K562 (cell line): ENCODE data around the gene GNG3. TPM values are rescaled to one million over a fixed set of nuclear protein-coding genes. Genes with fewer than 3 reads are reported as not detected.

Source experiments
- ATAC-seq: fragments of 200-7000 bp; cut with Tn5 transposase; 3 replicates; pipeline ENCODE4 v1.9.1; 2020; ENCODE audit warnings: moderate library complexity
- BruUV-seq: library from RNA; stranded (reverse); fragments of 400-500 nt; replicated peaks from 2 replicates; lab custom pipeline; 2021; lab: Mats Ljungman, UMichigan
- CTCF ChIA-PET: fragments of 300-600 bp; formaldehyde crosslinking; extraction: SDS; loops from one replicate; lab custom pipeline; 2021; ENCODE audit warnings: low intra/inter-chr PET ratio; lab: Yijun Ruan, JAX
- POLR2A ChIA-PET: fragments of 300-600, 350-650 bp; sonication (Branson Sonifier 250); formaldehyde crosslinking; extraction: SDS; loops from one replicate; lab custom pipeline; 2021; ENCODE audit warnings: antibody characterized with exemption, inconsistent platforms; lab: Yijun Ruan, JAX
- DNase-seq, 4 experiments: peaks; one replicate each; pipeline versions ENCODE4 v3.0.0 to v3.0.0-alpha.2; 2011 to 2018; ENCODE audit warnings: low spot score in 3 of 4, mixed read lengths in 3 of 4; ENCODE audit errors: extremely low read depth in 1 of 4
- FAIRE-seq: peaks from 2 replicates; lab custom pipeline; 2011; peaks lifted over from hg19 to GRCh38; lab: Jason Lieb, UNC
- H2AFZ ChIP-seq: 2 replicates; pipeline ENCODE4 v1.6.0; 2011; ENCODE audit warnings: low read depth, low read length, control low read depth, inconsistent platforms
- H3K27ac ChIP-seq: fragments of 200-600 bp; 3 replicates; pipeline ENCODE4 v1.8.0; 2011; ENCODE audit warnings: low read depth, mild to moderate bottlenecking, control low read depth, inconsistent platforms, low read length, moderate library complexity, mixed read lengths; ENCODE audit errors: extremely low read depth
- H3K27me3 ChIP-seq, 2 experiments: fragments of 300-600 bp in 1 of 2; 2 replicates in 1 of 2; 3 replicates in 1 of 2; pipeline versions ENCODE4 v1.6.0 to v1.8.0; 2011; ENCODE audit warnings: inconsistent platforms in 2 of 2, low read length in 2 of 2, mild to moderate bottlenecking in 1 of 2, mixed read lengths in 1 of 2, moderate library complexity in 1 of 2; ENCODE audit not compliant: control insufficient read depth in 2 of 2, insufficient read depth in 2 of 2
- H3K36me3 ChIP-seq: fragments of 300-600 bp; 3 replicates; pipeline ENCODE4 v1.8.0; 2011; ENCODE audit warnings: mild to moderate bottlenecking, low read length, inconsistent platforms; ENCODE audit not compliant: control insufficient read depth, insufficient read depth
- H3K4me1 ChIP-seq, 2 experiments: fragments of 200-600 bp in 1 of 2; replicated peaks in 1 of 2; 2 replicates in 1 of 2; 3 replicates in 1 of 2; pipeline versions ENCODE4 v1.5.1 to v1.8.0; 2011; ENCODE audit warnings: inconsistent platforms in 2 of 2, low read length in 2 of 2, mild to moderate bottlenecking in 1 of 2, mixed read lengths in 1 of 2, moderate library complexity in 1 of 2; ENCODE audit not compliant: control insufficient read depth in 2 of 2, insufficient read depth in 2 of 2
- H3K4me2 ChIP-seq: 2 replicates; pipeline ENCODE4 v1.6.1; 2011; ENCODE audit warnings: low read length, control low read depth, inconsistent platforms, mixed read lengths; ENCODE audit not compliant: insufficient read depth
- H3K4me3 ChIP-seq: fragments of 200-600 bp; sonication (generic), shearing (Covaris generic); 2 replicates; pipeline ENCODE4 v1.5.1; 2016; ENCODE audit warnings: control low read depth, inconsistent platforms
- H3K79me2 ChIP-seq: fragments of 200-600 bp; 3 replicates; pipeline ENCODE4 v1.8.0; 2011; ENCODE audit warnings: low read length, inconsistent platforms; ENCODE audit not compliant: control insufficient read depth, insufficient read depth
- H3K9ac ChIP-seq, 2 experiments: 2 replicates each; pipeline versions ENCODE4 v1.6.0 to v1.6.1; 2011; ENCODE audit warnings: low read depth in 2 of 2, low read length in 2 of 2, control low read depth in 1 of 2, inconsistent platforms in 1 of 2, mild to moderate bottlenecking in 1 of 2, mixed read lengths in 1 of 2; ENCODE audit not compliant: insufficient read depth in 1 of 2
- H3K9me1 ChIP-seq: one replicate; pipeline ENCODE4 v1.6.0; 2011; ENCODE audit warnings: inconsistent platforms, mild to moderate bottlenecking, low read length, moderate library complexity; ENCODE audit not compliant: control insufficient read depth, insufficient read depth
- H3K9me3 ChIP-seq: replicated peaks from 2 replicates; pipeline ENCODE4 v1.5.1; 2011; ENCODE audit warnings: low read depth, low read length, inconsistent platforms; ENCODE audit not compliant: control insufficient read depth, insufficient read depth
- H4K20me1 ChIP-seq: replicated peaks from 2 replicates; pipeline ENCODE4 v1.6.1; 2011; ENCODE audit warnings: low read length, inconsistent platforms, mixed read lengths; ENCODE audit not compliant: control insufficient read depth, insufficient read depth
- ATF3 ChIP-seq, 2 experiments: fragments of 450-650 bp in 1 of 2; sonication (generic) in 1 of 2; formaldehyde crosslinking in 1 of 2; IDR thresholded peaks in 1 of 2; conservative IDR thresholded peaks in 1 of 2; 2 replicates each; pipeline versions ENCODE4 v1.6.1 to v1.8.1; 2016 to 2023; ENCODE audit warnings: mild to moderate bottlenecking in 2 of 2, moderate library complexity in 2 of 2, inconsistent platforms in 1 of 2, missing genetic modification reagents in 1 of 2
- CBFB ChIP-seq: sonication (generic); formaldehyde crosslinking; IDR thresholded peaks from 2 replicates; pipeline ENCODE4 v1.4.0; 2020; ENCODE audit warnings: mild to moderate bottlenecking, missing genetic modification reagents
- HMGN3 ChIP-seq: IDR thresholded peaks from 2 replicates; pipeline ENCODE4 v1.6.1; 2011; ENCODE audit warnings: borderline replicate concordance, low read depth, mild to moderate bottlenecking, mixed read lengths, low read length; ENCODE audit not compliant: insufficient read length; ENCODE audit errors: extremely low read depth
- MYNN ChIP-seq, 2 experiments: sonication (generic); formaldehyde crosslinking in 1 of 2; IDR thresholded peaks; 2 replicates each; pipeline versions ENCODE4 v1.5.0 to v1.6.1; 2016 to 2020; ENCODE audit warnings: antibody characterized with exemption in 1 of 2, missing genetic modification reagents in 1 of 2
- NFIC ChIP-seq: fragments of 450-650 bp; IDR thresholded peaks from 2 replicates; pipeline ENCODE4 v1.6.1; 2017; ENCODE audit warnings: mild to moderate bottlenecking, inconsistent platforms
- POLR2A ChIP-seq: fragments of 450-650 bp; conservative IDR thresholded peaks from 2 replicates; pipeline ENCODE4 v1.6.1; 2016
- SUPT5H ChIP-seq: fragments of 450-650 bp; IDR thresholded peaks from 2 replicates; pipeline ENCODE4 v1.6.1; 2016
- TCF15 ChIP-seq: fragments of 250-450 bp; sonication (Bioruptor Pico); IDR thresholded peaks from 2 replicates; pipeline ENCODE4 v1.8.0; 2022; ENCODE audit warnings: moderate library complexity, mild to moderate bottlenecking, inconsistent platforms
- USF1 ChIP-seq: sonication (generic); formaldehyde crosslinking; IDR thresholded peaks from 2 replicates; pipeline ENCODE4 v1.9.0; 2022; ENCODE audit warnings: mild to moderate bottlenecking, missing genetic modification reagents
- VEZF1 ChIP-seq: fragments of 200-800 bp; sonication (Bioruptor generic); IDR thresholded peaks from 2 replicates; pipeline ENCODE4 v1.6.1; 2017; ENCODE audit warnings: missing genetic modification characterization, missing compliant biosample characterization
- ZFP36 ChIP-seq: fragments of 150-350 bp; IDR thresholded peaks from 2 replicates; pipeline ENCODE4 v1.6.1; 2018; ENCODE audit warnings: low read length, low read depth; ENCODE audit not compliant: partially characterized antibody
- ZNF133 ChIP-seq: fragments of 250-450 bp; sonication (Bioruptor Pico); IDR thresholded peaks from 2 replicates; pipeline ENCODE4 v1.4.0; 2020; ENCODE audit warnings: mild to moderate bottlenecking
- ZNF140 ChIP-seq: fragments of 250-450 bp; sonication (Bioruptor Pico); IDR thresholded peaks from 2 replicates; pipeline ENCODE4 v1.8.0; 2021; ENCODE audit warnings: moderate library complexity, mild to moderate bottlenecking, inconsistent platforms
- ZNF263 ChIP-seq: sonication (generic); formaldehyde crosslinking; IDR thresholded peaks from 2 replicates; pipeline ENCODE4 v1.8.0; 2022; ENCODE audit warnings: mild to moderate bottlenecking, missing genetic modification reagents, borderline replicate concordance
- WGBS: fragments of 100-300 bp; shearing (Covaris generic); methylation state at CpG from one replicate; pipeline ENCODE4 v1.1.6; 2016; ENCODE audit warnings: low coverage, mixed read lengths; ENCODE audit not compliant: insufficient coverage; ENCODE audit errors: missing lambda C conversion rate; 5-methylcytosine and 5-hydroxymethylcytosine counted together
- in situ Hi-C: fragments of 300-500 bp; cut with MboI; formaldehyde crosslinking; loops from 4 replicates; pipeline ENCODE4 v1.15.0; 2018; ENCODE audit warnings: inconsistent platforms, mixed read lengths
- intact Hi-C: fragments of 100-400 bp; cut with micrococcal nuclease; formaldehyde crosslinking; loops from 2 replicates; pipeline ENCODE4 v1.14.2; 2022
- polyA plus RNA-seq, 8 experiments: library from polyadenylated mRNA; depleted of rRNA in 4 of 8; stranded (reverse) in 5 of 8; unstranded in 3 of 8; fragments of >200 nt; fragmentation: Nextera tagmentation in 2 of 8; fragmentation: Illumina TruSeq in 1 of 8; extraction: Ambion mirVana in 2 of 8; extraction: Trizol in 1 of 8; gene quantifications; 2 replicates each; pipeline versions ENCODE4 v1.2.1 to v1.2.3, GENCODE V29; 2011 to 2014; ENCODE audit warnings: inconsistent platforms in 1 of 8, missing spikeins in 1 of 8
- total RNA-seq, 7 experiments: library from RNA; depleted of rRNA in 6 of 7; stranded (reverse); fragments of >200 nt in 6 of 7; fragmentation: Illumina TruSeq in 2 of 7; extraction: Trizol in 2 of 7; gene quantifications; 2 replicates each; pipeline versions ENCODE4 v1.2.1 to v1.2.3, GENCODE V29; 2011 to 2021; ENCODE audit warnings: low replicate concordance in 1 of 7

GNG3 gene
- total and polyA plus RNA-seq, 9 of the 15 experiments (the other 6 are each of a cell fraction or from before 2014, with no cell fraction given): 0.07 TPM; not detected in 8

- intact Hi-C loops (loop anchor here (5.0 kb wide), 2 partner anchors 77 to 97 kb away; partner anchors contain the start of genes EML3, ROM1 and TUT1), in situ Hi-C loops (loop anchor here (5.0 kb wide), 1 partner anchor 297 kb away; no protein-coding TSS in a partner anchor)
- peak; percentile 69 for ATAC-seq
- no peaks in the 10 kb centered on the region for H3K9me1 ChIP-seq
- peaks cover 0 to 10% of the 10 kb centered on the region in 2 experiments; a peak in 3 of 5 replicates for H3K4me1 ChIP-seq
- no peak for FAIRE-seq
- TF ChIP-seq CBFB (no peak), NFIC (0 out of 2 replicates have a peak, but pooled peaks have one; percentile 16), HMGN3 (no peak), ZFP36 (peak; percentile 59), MYNN (IDR thresholded peaks at IDR 0.05) (peak; percentile 22; the same call in 1 of the 2 replicates), MYNN (CRISPR knock-in tag; IDR thresholded peaks at IDR 0.05) (no peak), SUPT5H (0 out of 2 replicates have a peak, but pooled peaks have one; percentile 17), TCF15 (no peak), ZNF140 (CRISPR knock-in tag) (no peak), VEZF1 (peak; percentile 25; the same call in 1 of the 2 replicates), ZNF133 (CRISPR knock-in tag) (no peak), POLR2A (peak; percentile 52), USF1 (CRISPR knock-in tag) (no peak), ATF3 (IDR thresholded peaks at IDR 0.05) (peak; percentile 41), ATF3 (CRISPR knock-in tag; conservative IDR thresholded peaks at IDR 0.05) (no peak), ZNF263 (CRISPR knock-in tag) (no peak)
- H3K27me3 ChIP-seq: no peaks in the 10 kb centered on the region
- H3K36me3 ChIP-seq: peaks cover 38% of the 10 kb centered on the region
- no peak within 1 kb of the TSS for H3K27ac ChIP-seq
- H2AFZ ChIP-seq: no peak within 1 kb of the TSS
- ChIA-PET CTCF (no interaction called here), POLR2A (interaction anchor here (0.6 to 2.4 kb wide), 18 partner anchors 9 to 176 kb away, joined by 3 to 12 read pairs (median 4); partner anchors contain the start of genes BSCL2, C11orf98, CSKMT and GNG3)
- peak within 1 kb of the TSS in 1 of 2 experiments; percentile 72; a peak in 1 of 4 replicates for H3K9ac ChIP-seq
- no peaks in the 10 kb centered on the region for H3K9me3 ChIP-seq
- H4K20me1 ChIP-seq: no peaks in the 10 kb centered on the region
- H3K79me2 ChIP-seq: no peaks in the 10 kb centered on the region
- no peak for DNase-seq
- 76% methylated on average over 8 of the region's 11 CpGs for WGBS
- no peak within 1 kb of the TSS for H3K4me3 ChIP-seq
- no TSS peak for BruUV-seq
- no peak within 1 kb of the TSS for H3K4me2 ChIP-seq
Observed at GRCh38 chr11:62689421-62690183, 17.9 kb upstream of the GNG3 start, which contains the start of gene LRRN4CL. Gene LRRN4CL (minus strand): TSS chr11:62689530. CDS start chr11:62688508, 1,022 bp downstream.
